ENCODE results near the gene PF4V1.

PF4V1 gene

GRCh38 chr4:73847526-73848182, 5.4 kb upstream of the PF4V1 start:
- no peak for DNase-seq (ENCODE audit: low spot score)

DNA sequence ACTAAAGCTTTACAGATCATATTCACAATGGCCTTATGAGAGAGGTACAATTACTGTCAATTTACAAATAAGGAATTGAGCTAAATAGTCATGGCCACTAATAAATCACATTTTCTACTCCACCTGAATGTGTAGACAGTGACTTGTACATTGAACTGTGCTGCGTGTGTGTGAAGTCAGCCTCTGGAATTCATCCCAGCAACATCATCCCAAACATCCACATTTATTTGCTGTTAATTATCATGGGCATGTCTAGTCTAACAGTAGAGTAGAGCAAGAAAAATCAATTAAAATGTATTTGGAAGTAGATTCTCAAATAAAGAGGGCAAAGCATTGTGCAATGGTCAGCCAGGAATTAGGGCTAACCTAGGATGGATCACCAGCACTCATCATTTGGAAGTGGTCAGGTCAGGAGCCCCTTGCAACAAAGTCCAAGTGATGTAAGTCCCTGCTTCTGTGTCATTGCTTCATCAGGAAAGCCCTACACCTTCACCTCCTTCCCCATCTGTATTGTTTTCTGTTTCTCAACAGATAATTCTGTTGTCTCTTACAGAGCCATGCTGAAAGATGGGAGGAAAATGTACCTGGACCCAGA, 4.8 kb upstream of the PF4V1 start:
- no peak for DNase-seq (ENCODE audit: low spot score)

- DNase-seq (ENCODE audit: low spot score) = no peak
Observed at GRCh38 chr4:73850261-73850970, 2.7 kb upstream of the PF4V1 start.

- DNase-seq (ENCODE audit: low spot score) = no peak
Observed at GRCh38 chr4:73851293-73851692, 1.8 kb upstream of the PF4V1 start.

DNA sequence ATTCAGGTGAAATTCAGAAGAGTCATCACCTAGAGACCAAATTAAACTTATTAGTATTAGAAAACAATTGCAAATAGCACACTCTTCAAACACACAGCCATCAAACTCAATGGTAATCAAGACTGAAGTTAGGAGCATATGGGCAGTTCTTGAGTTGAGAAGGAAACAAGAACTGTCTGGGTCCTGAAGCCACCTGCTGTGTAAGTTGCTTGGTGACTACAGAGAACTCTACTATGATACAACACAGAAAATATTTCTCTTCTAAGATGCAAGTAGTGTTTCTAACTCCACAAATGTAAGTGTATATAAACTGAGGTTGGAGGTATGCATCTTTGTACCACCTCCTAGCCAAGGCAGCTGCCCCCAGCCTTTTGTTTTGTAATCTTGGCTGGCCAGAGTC, 325 bp upstream of the PF4V1 start:
- DNase-seq (ENCODE audit: low spot score) = no peak

GRCh38 chr4:73853718-73854473, 800 bp downstream of the PF4V1 start:
- DNase-seq (ENCODE audit: low spot score) = no peak

DNA sequence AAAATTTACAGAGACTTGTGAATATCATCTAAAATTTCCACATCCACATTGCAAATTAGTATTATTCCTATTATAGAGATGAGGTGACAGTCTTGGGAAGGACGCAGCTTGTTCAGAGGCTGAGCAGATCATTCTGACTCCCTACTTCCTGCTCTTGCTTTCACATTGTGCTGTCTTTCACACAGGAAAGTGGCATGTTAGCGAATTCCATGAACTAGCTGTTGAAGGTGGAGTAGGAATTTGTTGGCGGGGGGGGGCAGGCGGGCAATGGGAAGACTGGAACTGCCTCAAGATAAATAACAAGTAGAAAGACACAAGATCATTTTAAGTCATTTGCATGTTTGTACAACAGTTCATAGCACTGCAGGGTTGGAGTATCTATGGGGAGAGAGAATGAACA, 2.3 kb downstream of the PF4V1 start:
- DNase-seq (ENCODE audit: low spot score) = peak; percentile 78

DNA sequence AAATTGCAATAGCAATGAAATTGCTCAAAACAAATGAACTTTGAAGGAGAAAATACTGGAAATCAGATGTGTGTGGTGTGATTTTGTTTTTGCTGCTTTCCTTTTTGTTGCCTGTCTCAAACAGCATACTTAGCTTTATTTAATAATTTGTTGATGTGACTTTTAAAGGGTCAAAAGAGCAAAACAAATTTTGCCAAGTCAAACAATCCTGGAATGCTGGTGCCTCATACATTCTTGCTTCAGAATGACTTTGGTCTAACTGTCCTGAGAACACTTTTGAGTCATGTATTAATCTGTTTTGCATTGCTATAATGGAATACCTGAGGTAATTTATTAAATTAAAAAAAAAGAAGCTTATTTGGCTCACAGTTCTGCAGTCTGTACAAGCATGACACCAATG, 3.4 kb downstream of the PF4V1 start:
- peak; percentile 88 for DNase-seq (ENCODE audit: low spot score)

DNA sequence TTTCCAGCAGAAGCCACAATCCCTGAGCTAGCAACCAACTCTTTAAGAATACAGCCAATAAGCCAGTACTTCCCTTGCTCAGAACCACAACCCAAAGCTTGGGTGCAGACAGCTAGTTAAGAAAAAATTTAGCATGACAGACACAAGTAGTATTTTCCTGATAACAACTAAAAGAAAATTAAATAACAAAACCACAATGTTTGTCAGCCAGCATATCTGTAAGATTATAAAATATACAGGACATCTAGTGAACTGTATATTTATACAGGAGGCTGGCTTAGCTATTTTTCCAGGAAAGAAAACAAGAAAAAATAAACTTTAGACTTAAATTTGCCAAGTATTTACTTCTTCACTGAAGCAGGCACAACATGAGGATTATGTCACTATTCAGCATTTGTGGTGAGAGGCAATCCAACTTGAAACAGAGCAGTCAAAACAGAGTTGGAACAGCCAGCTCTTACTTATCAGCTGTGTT, 6.6 kb downstream of the PF4V1 start:
- DNase-seq (ENCODE audit: low spot score) = peak; percentile 51

GRCh38 chr4:73860181-73860580, 7.1 kb downstream of the PF4V1 start:
- peak; percentile 71 for DNase-seq (ENCODE audit: low spot score)

DNA sequence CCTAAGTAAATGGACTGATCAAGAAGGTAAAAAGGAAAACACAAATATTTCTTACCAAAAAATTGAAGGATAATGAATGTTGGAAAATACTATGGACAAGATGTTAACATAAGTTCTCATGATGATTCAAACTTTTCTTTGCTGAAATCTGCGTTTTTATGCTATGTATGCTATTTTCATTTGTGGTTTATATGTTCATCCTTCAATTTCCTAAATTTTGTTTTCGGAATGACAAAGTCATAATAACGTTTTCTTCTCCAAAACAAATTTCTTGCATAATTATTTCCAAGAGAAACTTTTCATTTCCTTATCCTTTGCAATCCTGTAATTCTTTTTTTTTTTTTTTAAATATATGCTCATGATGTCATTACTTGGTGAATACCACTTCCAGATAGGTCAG, 7.8 kb downstream of the PF4V1 start:
- DNase-seq (ENCODE audit: low spot score) = no peak

- peak; percentile 39 for DNase-seq (ENCODE audit: low spot score)
Observed at GRCh38 chr4:73862322-73862721, 9.2 kb downstream of the PF4V1 start.

- peak; percentile 71 for DNase-seq (ENCODE audit: low spot score)
Observed at GRCh38 chr4:73864365-73864764, 11.3 kb downstream of the PF4V1 start.

GRCh38 chr4:73864961-73865360, 11.9 kb downstream of the PF4V1 start:
- no peak for DNase-seq (ENCODE audit: low spot score)

- no peak for DNase-seq (ENCODE audit: low spot score)
Observed at GRCh38 chr4:73865431-73866096, 12.5 kb downstream of the PF4V1 start.

GRCh38 chr4:73866246-73866645, 13.2 kb downstream of the PF4V1 start:
- no peak for DNase-seq (ENCODE audit: low spot score)

DNA sequence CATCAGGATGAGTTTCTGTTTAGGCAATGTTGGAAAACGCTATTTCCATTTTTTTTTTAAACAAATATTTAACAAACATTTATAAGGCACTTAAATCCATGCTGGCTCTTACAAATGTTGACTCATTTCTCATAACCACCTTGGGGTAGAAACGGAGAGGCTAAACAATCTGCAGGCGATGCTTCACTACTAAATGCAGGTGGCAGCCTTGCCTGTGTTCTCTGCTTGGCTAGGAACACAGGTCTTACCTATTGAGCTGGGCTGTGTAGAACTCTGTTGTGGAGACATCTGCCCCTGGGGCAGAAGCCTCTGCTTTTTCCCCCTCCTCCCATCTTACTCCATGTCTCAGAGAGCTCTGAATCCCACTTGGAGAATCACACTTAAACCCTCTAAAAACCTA, 14.7 kb downstream of the PF4V1 start:
- DNase-seq (ENCODE audit: low spot score) = peak; percentile 89

DNA sequence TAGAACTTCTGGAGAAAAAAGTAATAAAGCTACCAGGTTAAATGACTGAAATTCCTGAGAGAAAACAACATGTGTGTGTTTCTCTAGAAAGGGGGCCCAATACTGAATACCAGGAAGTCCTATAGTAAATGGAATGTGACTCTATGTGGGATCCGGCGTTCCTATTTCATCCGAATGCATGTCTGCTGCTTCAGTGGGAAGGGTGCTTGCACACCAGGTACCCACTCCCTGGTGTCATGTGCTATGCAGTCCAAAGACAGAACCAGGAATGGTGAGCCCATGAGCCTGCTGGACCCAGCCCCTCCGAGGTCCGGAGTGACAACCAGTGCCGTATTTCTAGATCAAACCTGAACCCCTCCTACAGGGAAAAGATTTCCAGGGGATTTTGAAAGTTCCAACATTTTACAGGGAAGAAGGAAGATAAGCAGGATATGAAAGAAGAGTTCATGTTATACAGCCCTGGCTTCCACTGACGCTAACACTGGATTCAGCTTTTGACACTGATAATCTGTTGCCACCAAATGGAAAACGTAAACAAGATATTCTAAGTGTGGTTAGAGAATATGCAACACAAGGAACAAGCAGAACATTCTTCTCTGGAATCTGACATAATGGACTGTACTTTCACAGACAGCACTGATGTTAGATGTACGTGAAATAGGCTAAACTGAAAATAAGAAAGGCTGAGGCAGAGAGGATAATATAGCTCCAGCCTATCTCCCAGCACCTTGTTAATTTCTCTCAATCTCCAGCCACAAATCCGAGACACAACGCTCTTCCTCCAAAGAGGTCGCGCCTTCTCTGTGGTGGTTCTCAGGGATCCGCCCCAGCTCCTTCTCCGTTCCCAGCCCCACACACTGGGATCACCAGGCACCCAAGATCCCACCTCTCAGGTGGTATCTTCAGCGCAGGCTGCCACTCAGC, 15.4 kb downstream of the PF4V1 start:
- DNase-seq (ENCODE audit: low spot score) = no peak

GRCh38 chr4:73869130-73870055, 16.3 kb downstream of the PF4V1 start, which contains the start of gene CXCL1:
Gene CXCL1 (plus strand): TSS chr4:73869393. CDS start chr4:73869471, 78 bp downstream.
- DNase-seq (ENCODE audit: low spot score) = peak; percentile 93

- peak; percentile 86 for DNase-seq (ENCODE audit: low spot score)
Observed at GRCh38 chr4:73870260-73870659, 17.2 kb downstream of the PF4V1 start.

All from kidney tubule cell (primary cell).